HEK293 (cell line): ENCODE data around the gene BET1L.

Source experiments
- CTCF ChIA-PET: fragments of 350-600 bp; formaldehyde crosslinking; extraction: SDS; loops from one replicate; lab custom pipeline; 2021; ENCODE audit warnings: antibody characterized with exemption; lab: Yijun Ruan, JAX
- POLR2A ChIA-PET: fragments of 300-600 bp; formaldehyde crosslinking; extraction: SDS; loops from one replicate; lab custom pipeline; 2020; ENCODE audit warnings: antibody characterized with exemption, inconsistent platforms; lab: Yijun Ruan, JAX
- H3K27ac ChIP-seq: fragments of 200-500 bp; sonication (Bioruptor generic); 2 replicates; pipeline ENCODE4 v1.5.1; 2014; ENCODE audit warnings: low read depth, low read length, control low read depth, inconsistent platforms; ENCODE audit errors: extremely low read depth
- H3K36me3 ChIP-seq, 2 experiments: fragments of 200-500 bp in 1 of 2; sonication (Bioruptor generic) in 1 of 2; 1 replicate in 1 of 2; 2 replicates in 1 of 2; pipeline ENCODE4 v1.5.1; 2014 to 2017; ENCODE audit warnings: inconsistent platforms in 2 of 2, low read length in 2 of 2; ENCODE audit not compliant: control insufficient read depth in 2 of 2, insufficient read depth in 1 of 2
- H3K4me1 ChIP-seq: fragments of 200-500 bp; sonication (Bioruptor generic); 2 replicates; pipeline ENCODE4 v1.5.1; 2014; ENCODE audit warnings: mild to moderate bottlenecking, low read length, inconsistent platforms; ENCODE audit not compliant: control insufficient read depth, insufficient read depth
- H3K4me3 ChIP-seq: 2 replicates; pipeline ENCODE4 v1.5.1; 2011; ENCODE audit warnings: low read depth, mild to moderate bottlenecking, control low read depth, low read length, moderate library complexity
- H3K9me3 ChIP-seq: fragments of 200-500 bp; sonication (Bioruptor generic); 2 replicates; pipeline ENCODE4 v1.5.1; 2014; ENCODE audit warnings: low read depth, low read length, inconsistent platforms; ENCODE audit not compliant: control insufficient read depth, insufficient read depth
- SCRT1 ChIP-seq: fragments of 450-650 bp; formaldehyde crosslinking; IDR thresholded peaks from 2 replicates; pipeline ENCODE4 v1.5.1; 2016; ENCODE audit warnings: missing biosample characterization, missing genetic modification characterization, borderline replicate concordance
- SCRT2 ChIP-seq: fragments of 450-650 bp; formaldehyde crosslinking; IDR thresholded peaks from 2 replicates; pipeline ENCODE4 v1.5.1; 2016; ENCODE audit warnings: missing biosample characterization, missing genetic modification characterization
- ZBTB11 ChIP-seq: fragments of 450-650 bp; formaldehyde crosslinking; conservative IDR thresholded peaks from 2 replicates; pipeline ENCODE4 v1.5.1; 2016; ENCODE audit warnings: low read depth, missing biosample characterization, missing genetic modification characterization
- ZNF10 ChIP-seq: fragments of 450-650 bp; formaldehyde crosslinking; IDR thresholded peaks from 2 replicates; pipeline ENCODE4 v1.5.1; 2017; ENCODE audit warnings: missing biosample characterization, missing genetic modification characterization
- ZNF202 ChIP-seq: fragments of 450-650 bp; formaldehyde crosslinking; IDR thresholded peaks from 2 replicates; pipeline ENCODE4 v1.5.1; 2016; ENCODE audit warnings: missing biosample characterization, missing genetic modification characterization, borderline replicate concordance
- ZNF449 ChIP-seq: fragments of 450-650 bp; formaldehyde crosslinking; IDR thresholded peaks from 2 replicates; pipeline ENCODE4 v1.5.1; 2017; ENCODE audit warnings: missing biosample characterization, mild to moderate bottlenecking, missing genetic modification characterization, moderate library complexity
- ZNF488 ChIP-seq: fragments of 450-650 bp; formaldehyde crosslinking; IDR thresholded peaks from 2 replicates; pipeline ENCODE4 v1.5.1; 2016; ENCODE audit warnings: missing biosample characterization, missing genetic modification characterization
- ZNF501 ChIP-seq: fragments of 450-650 bp; formaldehyde crosslinking; IDR thresholded peaks from 2 replicates; pipeline ENCODE4 v1.5.1; 2016; ENCODE audit warnings: missing biosample characterization, missing genetic modification characterization
- ZNF558 ChIP-seq: fragments of 450-650 bp; formaldehyde crosslinking; IDR thresholded peaks from 2 replicates; pipeline ENCODE4 v1.5.1; 2016; ENCODE audit warnings: missing biosample characterization, missing genetic modification characterization
- ZNF623 ChIP-seq: fragments of 450-650 bp; formaldehyde crosslinking; IDR thresholded peaks from 2 replicates; pipeline ENCODE4 v1.5.1; 2016; ENCODE audit warnings: missing biosample characterization, missing genetic modification characterization
- ZNF645 ChIP-seq: fragments of 450-650 bp; formaldehyde crosslinking; IDR thresholded peaks from 2 replicates; pipeline ENCODE4; 2016; ENCODE audit warnings: missing biosample characterization, missing genetic modification characterization
- ZNF692 ChIP-seq: fragments of 450-650 bp; formaldehyde crosslinking; IDR thresholded peaks from 2 replicates; pipeline ENCODE4 v1.5.1; 2016; ENCODE audit warnings: missing biosample characterization, missing genetic modification characterization
- ZNF777 ChIP-seq: fragments of 450-650 bp; formaldehyde crosslinking; IDR thresholded peaks from 2 replicates; pipeline ENCODE4 v1.5.1; 2017; ENCODE audit warnings: missing biosample characterization, missing genetic modification characterization, borderline replicate concordance

BET1L gene

GRCh38 chr11:205221-206001, 1.8 kb downstream of the BET1L start (continued):
- TF ChIP-seq ZNF645 (tag by site-specific recombination), result no peak
- no peak for TF ChIP-seq ZNF623 (tag by site-specific recombination)
- no peak for TF ChIP-seq ZNF488
- no peak for TF ChIP-seq ZNF501
- TF ChIP-seq ZNF558 (tag by site-specific recombination), result no peak
- no peak for TF ChIP-seq ZNF777
- TF ChIP-seq, all 188 proteins: peak for 0

- CTCF ChIA-PET, result interaction anchor here (0.7 kb wide), 1 partner anchor 160 kb away, joined by 4 read pairs; no protein-coding TSS in a partner anchor
- Histone ChIP-seq H3K36me3 (peaks cover 0 to 38% of the 10 kb centered on the region in 2 experiments; a peak in 1 of 3 replicates), H3K4me3 (no peak overlapping the region), H3K9me3 (no peaks in the 10 kb centered on the region), H3K4me1 (no peaks in the 10 kb centered on the region), H3K27ac (no peak overlapping the region)
- TF ChIP-seq SCRT1 (tag by site-specific recombination) (0 out of 2 replicates have a peak, but pooled peaks have one; percentile 15), ZNF202 (tag by site-specific recombination) (no peak), SCRT2 (0 out of 2 replicates have a peak, but pooled peaks have one; percentile 31), ZNF10 (tag by site-specific recombination) (no peak)
- POLR2A ChIA-PET, result no interaction called here
These were observed 2.6 kb downstream of the BET1L start for GRCh38 chr11:204587-205109.

- ChIA-PET CTCF (no interaction called here), POLR2A (no interaction called here)
- Histone ChIP-seq H3K9me3 (no peaks in the 10 kb centered on the region), H3K36me3 (peaks cover 0 to 33% of the 10 kb centered on the region in 2 experiments; a peak in 1 of 3 replicates), H3K4me3 (no peak overlapping the region), H3K27ac (no peak overlapping the region), H3K4me1 (no peaks in the 10 kb centered on the region)
- TF ChIP-seq ZNF449 (tag by site-specific recombination), result no peak
These were observed 3.1 kb downstream of the BET1L start for GRCh38 chr11:203945-204586.

GRCh38 chr11:203056-203944, 3.9 kb downstream of the BET1L start:
- peaks cover 0 to 33% of the 10 kb centered on the region in 2 experiments; a peak in 1 of 3 replicates for H3K36me3 ChIP-seq
- no peak overlapping the region for H3K27ac ChIP-seq
- ChIA-PET POLR2A (no interaction called here), CTCF (interaction anchor here (1.1 kb wide), 1 partner anchor 47 kb away, joined by 5 read pairs; no protein-coding TSS in a partner anchor)
- no peak overlapping the region for H3K4me3 ChIP-seq
- H3K4me1 ChIP-seq, result no peaks in the 10 kb centered on the region
- TF ChIP-seq ZBTB11 (tag by site-specific recombination) (no peak), ZNF692 (0 out of 2 replicates have a peak, but pooled peaks have one; percentile 21)
- no peaks in the 10 kb centered on the region for H3K9me3 ChIP-seq
